SK-N-SH (cell line): Measurements from ENCODE around the gene KRAS.

ENCODE experiments used
- EP300 ChIP-seq, 2 experiments: IDR thresholded peaks; 2 replicates each; pipeline versions ENCODE4 v1.4.0 to v1.6.1; 2012; ENCODE audit warnings: borderline replicate concordance in 1 of 2, low read depth in 1 of 2, low read length in 1 of 2
- RFX5 ChIP-seq: IDR thresholded peaks from 2 replicates; pipeline ENCODE4 v1.6.1; 2012; ENCODE audit warnings: mild to moderate bottlenecking, improper control_type of control experiment, low read length
- TEAD4 ChIP-seq: IDR thresholded peaks from 2 replicates; pipeline ENCODE4 v1.4.0; 2012; ENCODE audit warnings: mild to moderate bottlenecking, borderline replicate concordance; ENCODE audit not compliant: insufficient read depth
- TF ChIP-seq, protein P1 (sequence below): fragments of 200-600 bp; sonication (generic); IDR thresholded peaks from 2 replicates; pipeline ENCODE4 v1.6.1; 2017; ENCODE audit warnings: antibody characterized with exemption, mild to moderate bottlenecking, moderate library complexity
- TF ChIP-seq, protein P2 (sequence below): IDR thresholded peaks from 2 replicates; pipeline ENCODE4 v1.4.0; 2012; ENCODE audit warnings: low read depth

DNA sequence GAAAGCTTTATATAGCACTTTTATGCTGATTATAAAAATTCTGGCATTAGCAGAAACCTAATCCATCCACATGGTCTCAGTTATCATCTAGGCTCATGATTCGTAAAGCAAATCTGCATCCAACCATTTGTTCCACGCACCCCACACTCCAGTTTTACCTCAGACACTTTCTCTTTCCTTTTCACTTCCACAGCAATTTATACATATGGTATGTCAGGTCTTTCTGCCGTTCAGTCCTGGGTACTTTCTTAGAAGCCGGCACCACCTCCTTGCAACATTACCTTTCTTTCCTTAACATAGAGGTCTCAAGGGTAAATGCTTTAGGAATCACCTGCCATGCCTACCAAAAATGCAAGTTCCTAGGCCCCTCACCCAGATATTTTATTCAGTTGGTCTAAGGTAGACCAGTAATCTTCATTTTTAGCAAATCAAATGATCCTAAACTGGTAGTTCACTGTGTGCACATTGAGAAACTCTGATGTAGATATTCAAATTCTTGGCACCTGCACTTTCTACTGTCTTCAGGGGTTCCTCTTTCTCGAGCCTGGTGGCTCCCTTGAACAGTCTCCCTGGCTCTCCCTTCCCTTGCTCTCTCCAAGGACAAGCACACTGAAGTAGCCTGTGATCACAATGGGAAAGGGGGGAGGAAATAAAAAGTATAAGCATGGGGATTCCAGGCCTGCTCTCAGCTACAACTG is 2.8 kb upstream of the KRAS start:
- TF ChIP-seq, protein P1, sequence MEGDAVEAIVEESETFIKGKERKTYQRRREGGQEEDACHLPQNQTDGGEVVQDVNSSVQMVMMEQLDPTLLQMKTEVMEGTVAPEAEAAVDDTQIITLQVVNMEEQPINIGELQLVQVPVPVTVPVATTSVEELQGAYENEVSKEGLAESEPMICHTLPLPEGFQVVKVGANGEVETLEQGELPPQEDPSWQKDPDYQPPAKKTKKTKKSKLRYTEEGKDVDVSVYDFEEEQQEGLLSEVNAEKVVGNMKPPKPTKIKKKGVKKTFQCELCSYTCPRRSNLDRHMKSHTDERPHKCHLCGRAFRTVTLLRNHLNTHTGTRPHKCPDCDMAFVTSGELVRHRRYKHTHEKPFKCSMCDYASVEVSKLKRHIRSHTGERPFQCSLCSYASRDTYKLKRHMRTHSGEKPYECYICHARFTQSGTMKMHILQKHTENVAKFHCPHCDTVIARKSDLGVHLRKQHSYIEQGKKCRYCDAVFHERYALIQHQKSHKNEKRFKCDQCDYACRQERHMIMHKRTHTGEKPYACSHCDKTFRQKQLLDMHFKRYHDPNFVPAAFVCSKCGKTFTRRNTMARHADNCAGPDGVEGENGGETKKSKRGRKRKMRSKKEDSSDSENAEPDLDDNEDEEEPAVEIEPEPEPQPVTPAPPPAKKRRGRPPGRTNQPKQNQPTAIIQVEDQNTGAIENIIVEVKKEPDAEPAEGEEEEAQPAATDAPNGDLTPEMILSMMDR = no peak
- no peak for TF ChIP-seq RFX5
- TF ChIP-seq, protein P2, sequence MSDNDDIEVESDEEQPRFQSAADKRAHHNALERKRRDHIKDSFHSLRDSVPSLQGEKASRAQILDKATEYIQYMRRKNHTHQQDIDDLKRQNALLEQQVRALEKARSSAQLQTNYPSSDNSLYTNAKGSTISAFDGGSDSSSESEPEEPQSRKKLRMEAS = no peak
- TF ChIP-seq EP300 (IDR thresholded peaks at IDR 0.05; ENCODE audit: borderline replicate concordance in 1 of 2, low read depth in 1 of 2, low read length in 1 of 2) = no peak
- no peak for TF ChIP-seq TEAD4
